ENCODE data around the gene ZNF135.

The ZNF135 gene

GRCh38 chr19:58047672-58048071 is 11.4 kb upstream of the ZNF135 start:
- DNase-seq: no peak

DNA sequence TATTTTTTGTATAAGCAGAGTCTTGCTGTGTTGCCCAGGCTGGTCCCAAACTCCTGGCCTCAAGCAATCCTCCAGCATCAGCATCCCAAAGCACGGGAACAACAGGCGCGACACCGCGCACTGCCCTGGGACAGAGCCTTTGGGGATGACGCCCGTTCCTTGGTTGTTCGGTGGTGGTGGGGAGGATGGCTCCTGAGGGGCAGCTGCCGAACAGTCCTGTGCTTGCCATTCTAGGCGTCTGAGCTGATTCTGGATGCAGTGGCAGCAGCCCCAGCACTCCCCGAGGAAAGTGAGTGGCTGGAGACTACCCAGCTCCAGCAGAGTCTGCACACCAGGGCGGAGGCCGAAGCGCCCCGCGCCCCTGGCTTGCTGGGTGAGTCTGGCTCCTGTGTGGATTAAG is 6.8 kb upstream of the ZNF135 start:
- DNase-seq: no peak

DNA sequence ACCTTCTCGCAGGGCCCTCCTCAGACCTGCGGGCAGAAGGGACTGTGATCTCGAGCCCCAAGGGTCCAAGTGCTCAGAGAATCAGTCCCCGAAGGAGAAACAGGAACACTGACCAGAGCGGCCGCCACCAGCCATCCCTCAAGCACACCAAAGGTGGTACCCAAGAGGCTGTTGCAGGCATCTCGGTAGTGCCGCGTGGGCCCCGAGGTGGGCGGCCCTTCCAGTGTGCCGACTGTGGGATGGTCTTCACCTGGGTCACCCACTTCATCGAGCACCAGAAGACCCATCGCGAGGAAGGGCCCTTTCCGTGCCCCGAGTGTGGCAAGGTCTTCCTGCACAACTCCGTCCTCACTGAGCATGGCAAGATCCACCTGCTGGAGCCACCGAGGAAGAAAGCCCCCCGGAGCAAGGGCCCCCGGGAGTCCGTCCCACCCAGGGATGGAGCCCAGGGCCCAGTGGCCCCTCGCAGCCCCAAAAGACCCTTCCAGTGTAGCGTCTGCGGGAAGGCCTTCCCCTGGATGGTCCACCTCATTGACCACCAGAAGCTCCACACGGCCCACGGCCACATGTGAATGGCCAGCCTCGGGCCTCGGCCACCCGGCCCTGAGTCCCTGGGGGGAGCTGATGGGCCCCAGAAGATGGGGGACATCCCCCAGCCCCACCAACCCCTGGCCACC is 5.5 kb upstream of the ZNF135 start:
- DNase-seq: no peak

GRCh38 chr19:58054901-58055874 is 3.9 kb upstream of the ZNF135 start:
- DNase-seq: peak; percentile 70

DNA sequence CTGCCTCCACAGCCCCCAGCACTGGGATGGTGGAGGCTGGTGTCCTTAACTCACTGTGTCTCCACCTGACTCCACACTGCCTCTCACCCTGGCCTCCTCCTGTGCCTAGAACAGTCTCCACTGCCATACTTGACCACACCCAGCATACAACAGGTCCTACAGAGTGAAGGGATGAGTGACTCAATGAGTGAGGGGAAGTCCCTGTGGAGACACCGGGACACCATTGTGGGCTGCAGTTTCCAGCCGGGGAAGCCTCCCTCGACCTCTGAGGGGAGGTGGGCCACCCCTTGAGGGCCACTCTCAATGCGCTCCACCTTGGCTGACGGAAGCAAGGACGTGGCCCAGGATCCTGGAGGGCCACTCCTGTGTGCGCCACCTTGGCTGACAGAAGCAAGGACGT is 2.8 kb upstream of the ZNF135 start:
- no peak for DNase-seq

- no peak for DNase-seq
These were observed 2.2 kb upstream of the ZNF135 start for GRCh38 chr19:58056861-58057260.

DNA sequence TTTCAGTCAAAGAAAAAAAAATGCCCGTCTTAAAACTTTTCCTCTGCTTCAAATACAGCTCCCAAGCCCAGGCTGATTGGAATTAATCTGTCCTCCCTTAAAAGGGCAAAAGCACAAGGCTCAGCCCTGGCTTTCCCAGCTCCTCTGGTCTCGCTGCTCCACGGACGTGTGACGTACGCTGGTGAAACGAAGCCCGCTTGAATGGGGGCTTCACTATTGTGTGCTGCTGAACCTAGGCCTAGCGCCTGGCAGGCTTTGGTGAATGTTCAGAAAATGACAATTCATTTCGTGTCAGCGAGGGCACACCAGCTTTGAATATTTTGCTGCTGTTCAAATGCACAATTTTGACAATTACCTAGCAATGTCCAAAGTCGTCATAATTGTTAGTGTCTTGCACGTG is 615 bp upstream of the ZNF135 start:
- DNase-seq: no peak

DNA sequence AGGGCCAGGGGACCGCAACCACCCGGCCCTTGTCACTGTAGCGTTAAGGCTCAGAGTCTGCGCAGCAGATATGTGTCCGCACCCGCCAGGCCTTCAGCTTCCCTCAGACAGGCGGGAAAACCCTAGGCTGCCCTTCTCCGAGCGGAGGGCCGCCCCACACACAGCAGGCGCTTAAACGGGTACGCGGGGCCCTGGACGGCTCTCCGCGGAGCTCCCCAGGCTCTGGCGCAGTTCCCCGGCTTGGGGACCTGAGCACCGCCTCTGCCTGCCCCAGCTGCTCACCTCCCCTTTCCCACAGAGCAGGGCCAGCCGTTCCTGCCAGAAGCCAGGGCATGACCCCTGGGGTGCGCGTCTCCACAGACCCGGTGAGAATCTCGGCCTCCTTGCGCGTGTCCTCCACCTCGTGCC is 593 bp downstream of the ZNF135 start:
- no peak for DNase-seq

GRCh38 chr19:58060231-58060630 is 1.1 kb downstream of the ZNF135 start:
- DNase-seq: no peak

DNA sequence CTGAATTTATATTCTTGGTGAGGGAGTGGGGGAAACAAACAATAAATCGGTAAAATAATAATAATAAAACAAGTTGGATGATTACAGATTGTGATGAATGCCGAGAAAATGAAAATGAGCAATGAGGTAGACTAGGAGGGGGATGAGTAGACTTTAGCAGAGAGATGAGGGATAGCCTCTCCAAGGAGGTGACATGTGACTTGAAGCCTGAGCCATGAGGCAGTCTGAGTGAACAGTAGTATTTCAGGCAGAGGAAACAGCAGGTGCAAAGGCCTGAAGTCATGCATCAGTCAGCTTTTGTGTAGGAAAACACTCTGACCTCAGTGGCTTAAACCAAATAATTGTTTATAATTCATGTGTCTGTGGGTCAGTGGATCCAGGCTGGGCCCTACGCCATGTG is 4.6 kb downstream of the ZNF135 start:
- no peak for DNase-seq

DNA sequence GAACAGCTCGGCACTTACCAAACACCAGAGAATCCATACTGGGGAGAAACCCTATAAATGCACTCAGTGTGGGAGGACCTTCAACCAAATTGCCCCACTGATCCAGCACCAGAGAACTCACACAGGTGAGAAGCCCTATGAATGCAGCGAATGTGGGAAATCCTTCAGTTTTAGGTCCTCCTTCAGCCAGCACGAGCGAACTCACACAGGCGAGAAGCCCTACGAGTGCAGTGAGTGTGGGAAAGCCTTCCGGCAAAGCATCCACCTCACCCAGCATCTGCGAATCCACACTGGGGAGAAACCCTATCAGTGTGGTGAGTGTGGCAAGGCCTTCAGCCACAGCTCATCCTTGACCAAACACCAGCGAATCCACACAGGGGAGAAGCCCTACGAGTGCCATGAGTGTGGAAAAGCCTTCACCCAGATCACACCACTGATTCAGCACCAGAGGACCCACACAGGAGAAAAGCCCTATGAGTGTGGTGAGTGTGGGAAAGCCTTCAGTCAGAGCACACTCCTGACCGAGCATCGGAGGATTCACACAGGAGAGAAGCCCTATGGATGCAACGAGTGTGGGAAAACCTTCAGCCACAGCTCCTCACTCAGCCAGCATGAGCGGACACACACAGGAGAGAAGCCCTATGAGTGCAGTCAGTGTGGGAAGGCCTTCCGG is 8.3 kb downstream of the ZNF135 start:
- no peak for DNase-seq

DNA sequence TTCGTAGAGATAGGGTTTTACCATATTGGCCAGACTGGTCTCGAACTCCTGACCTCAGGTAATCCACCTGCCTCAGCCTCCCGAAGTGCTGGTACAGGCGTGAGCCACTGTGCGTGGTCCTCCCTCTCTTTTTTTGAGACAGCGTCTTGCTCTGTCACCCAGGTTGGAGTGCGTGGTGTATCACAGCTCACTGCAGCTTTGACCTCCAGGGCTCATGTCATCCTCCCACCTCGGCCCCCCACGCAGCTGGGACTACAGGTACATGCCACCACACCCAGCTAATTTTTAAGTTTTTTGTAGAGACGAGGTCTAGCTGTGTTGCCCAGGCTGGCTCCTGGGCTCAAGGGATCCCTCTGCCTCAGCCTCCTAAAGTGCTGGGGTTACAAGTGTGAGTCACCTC is 20.7 kb downstream of the ZNF135 start:
- no peak for DNase-seq

GRCh38 chr19:58083021-58083420 is 23.9 kb downstream of the ZNF135 start:
- no peak for DNase-seq

DNA sequence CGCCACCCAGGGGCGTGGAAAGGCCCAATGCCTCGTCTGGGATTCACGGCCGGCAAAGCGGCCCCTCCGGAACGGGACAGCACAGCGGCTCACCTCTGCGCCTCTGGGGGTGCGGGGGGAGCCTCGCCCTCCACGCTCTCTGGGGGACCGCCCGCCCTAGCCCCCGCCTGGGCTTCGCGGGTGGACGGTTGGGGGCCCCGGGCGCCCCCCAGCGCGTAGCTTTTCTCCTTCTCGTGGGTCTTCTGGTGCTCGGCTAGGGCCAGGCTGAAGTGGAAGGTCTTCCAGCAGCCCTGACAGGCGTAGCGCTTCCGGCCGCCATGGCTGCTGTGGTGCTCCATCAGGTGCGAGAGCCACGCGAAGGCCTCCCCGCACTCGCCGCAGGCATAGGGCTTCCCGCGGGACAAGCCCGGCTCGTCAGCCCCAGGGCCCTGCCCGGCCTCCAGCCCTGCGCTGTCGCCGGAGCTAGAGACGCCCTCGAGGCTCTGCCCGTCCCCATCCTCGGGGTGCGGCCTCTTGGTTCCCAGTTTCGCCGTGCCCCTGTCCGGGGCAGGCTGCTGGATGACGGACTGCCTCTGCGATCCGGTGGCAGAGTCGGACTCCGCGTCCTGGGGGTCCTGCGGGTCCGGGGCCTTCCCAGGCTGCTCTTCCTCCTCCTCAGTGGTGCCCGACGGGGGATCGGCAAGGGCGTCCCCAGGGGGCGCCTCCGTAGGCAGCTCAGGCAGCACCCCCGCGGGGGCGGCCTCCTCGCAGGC is 25.7 kb downstream of the ZNF135 start:
- no peak for DNase-seq

DNA sequence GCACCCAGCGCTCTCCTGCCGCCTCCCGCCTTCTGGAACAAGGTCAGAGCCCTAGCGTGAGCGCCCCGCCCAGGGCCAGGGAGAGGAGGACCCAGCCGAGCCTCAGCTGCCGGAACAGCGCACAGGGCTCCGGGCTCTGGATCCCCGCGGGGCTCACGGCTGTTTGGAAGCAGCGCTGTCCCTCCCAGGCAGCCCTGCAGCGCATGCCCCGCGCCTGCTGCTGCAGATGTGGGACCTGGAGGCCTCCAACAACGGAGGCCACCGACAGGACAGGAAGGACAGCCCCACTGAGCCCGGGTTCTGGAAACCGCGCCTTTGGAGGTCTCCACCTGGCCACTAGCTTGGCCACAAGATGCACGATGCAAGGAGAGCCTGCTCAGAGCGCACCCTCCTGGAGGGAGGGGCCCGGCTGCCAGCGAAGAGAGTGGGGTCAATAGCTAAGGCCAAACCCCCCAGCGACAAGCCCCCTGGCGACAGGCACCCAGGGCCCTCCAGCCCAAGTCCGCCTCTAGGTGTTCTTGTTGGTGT is 26.3 kb downstream of the ZNF135 start:
- no peak for DNase-seq

DNA sequence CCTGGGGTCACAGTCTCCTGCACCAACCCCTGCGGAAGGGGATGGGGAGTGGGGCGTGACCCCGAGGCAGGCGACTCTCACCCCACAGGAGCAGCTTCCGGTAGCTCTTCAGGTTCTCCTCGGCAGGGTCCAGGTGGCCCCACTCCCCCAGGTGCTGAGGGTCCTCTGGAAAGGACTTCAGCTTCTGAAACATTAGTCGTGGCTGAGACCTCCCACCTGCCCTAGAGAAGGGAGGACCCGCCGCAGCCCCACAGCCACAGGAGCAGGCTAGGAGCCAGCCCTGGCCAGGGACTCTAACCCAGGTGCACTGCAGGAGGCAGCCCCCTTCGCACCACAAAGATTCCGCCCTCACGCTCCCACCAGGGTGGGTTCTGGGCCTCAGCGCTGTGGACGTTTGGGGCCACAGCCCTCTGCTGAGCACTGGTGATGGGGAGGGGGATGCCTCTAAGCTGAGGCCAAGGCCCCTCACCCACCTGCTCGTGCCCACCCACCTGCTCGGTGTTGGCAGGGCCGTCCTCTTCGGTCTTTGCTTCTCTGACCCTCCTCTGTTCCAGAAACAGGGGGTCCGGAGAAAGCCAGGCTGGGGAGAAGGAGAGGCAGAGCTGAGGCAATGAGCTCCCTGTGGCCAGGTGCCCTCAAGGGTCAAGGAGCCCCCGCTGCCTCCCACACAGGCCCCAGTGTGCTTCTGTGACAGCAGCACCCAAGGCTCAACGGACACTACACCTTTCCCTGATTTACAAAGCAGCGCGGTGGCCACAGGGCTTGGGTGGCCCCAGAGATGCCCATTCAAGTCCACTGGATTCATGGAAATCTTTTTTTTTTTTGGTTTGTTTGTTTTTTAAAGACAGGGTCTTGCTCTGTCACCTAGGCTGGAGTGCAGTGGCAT is 28.0 kb downstream of the ZNF135 start:
- DNase-seq: no peak

GRCh38 chr19:58088521-58089052 is 29.5 kb downstream of the ZNF135 start:
- no peak for DNase-seq

- DNase-seq: no peak
These were observed 30.8 kb downstream of the ZNF135 start for GRCh38 chr19:58089846-58090245.

DNA sequence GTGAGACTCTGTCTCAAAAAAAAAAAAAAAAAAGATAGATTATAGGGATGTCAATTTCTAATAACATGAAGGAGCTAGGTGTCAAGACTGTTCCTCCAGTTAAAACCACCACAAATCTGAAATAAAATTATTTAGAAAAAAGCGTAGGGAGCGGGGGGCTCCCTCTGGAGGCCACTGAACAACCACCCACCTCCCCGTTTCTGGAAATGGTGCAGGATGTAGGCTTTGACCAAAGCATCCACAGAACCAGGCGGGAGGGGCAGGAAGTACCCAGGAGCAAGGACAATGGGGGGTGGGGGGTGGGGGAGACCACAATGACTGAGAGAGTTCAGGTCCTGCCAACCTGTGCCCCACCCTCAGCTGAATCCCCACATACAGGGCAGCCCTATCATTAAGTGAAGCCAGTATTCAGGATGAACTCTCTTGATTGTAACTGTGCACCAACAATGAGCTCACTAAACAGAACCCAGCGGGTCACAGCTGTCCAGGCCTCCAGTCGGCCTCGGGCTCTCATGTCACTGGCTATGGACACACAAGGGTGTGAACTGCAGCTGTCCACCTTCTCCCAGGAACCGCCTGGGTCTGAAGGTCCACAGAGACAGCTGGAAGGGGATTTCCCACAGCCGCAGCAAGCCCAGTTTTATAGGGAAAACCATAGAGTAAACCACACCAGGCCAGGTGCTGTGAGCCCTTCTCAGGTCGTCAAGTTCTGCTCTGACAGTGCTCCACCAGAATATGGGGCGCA is 32.3 kb downstream of the ZNF135 start:
- no peak for DNase-seq

DNA sequence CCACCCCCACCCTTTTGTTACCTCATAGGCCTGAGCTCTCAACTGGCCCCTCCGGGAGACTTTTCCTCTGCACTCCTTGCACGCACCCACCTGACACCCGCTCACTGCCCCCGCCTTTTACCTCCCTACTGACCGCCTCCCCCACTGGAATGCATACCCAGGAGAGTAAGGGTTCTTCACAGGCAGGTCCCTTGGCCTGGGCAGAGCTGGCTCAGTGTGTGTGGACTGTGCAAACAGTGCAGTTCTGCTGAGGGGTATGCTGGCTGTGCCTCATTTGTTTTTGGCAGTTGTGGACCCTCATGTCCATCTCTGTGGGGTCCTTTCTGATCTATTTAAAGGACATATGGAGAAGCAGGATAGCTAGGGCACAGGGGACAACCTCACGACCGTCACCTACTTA is 34.0 kb downstream of the ZNF135 start:
- DNase-seq: no peak

GRCh38 chr19:58095328-58095727 is 36.2 kb downstream of the ZNF135 start:
- DNase-seq: no peak

All from OCI-M1 (cell line).